ENCODE data around the gene SLC13A2. TPM values are rescaled to one million over a fixed set of nuclear protein-coding genes. Genes with fewer than 3 reads are reported as not detected.

The SLC13A2 gene
- total RNA-seq, 1 experiment from 2014 or later = not detected

GRCh38 chr17:28537219-28537610, 63.8 kb downstream of the SLC13A2 start:
- intact Hi-C loops (cut with micrococcal nuclease) = no loop called here
- Histone ChIP-seq H4K20me1 (ENCODE audit: insufficient read depth) (no peaks in the 10 kb centered on the region), H3K4me2 (ENCODE audit: low read length) (no peak overlapping the region), H3K36me3 (ENCODE audit: control insufficient read depth in 1 of 2, insufficient read depth in 2 of 2, low read length in 2 of 2) (no peaks in the 10 kb centered on the region), H2AFZ (ENCODE audit: low read depth, low read length, poor library complexity, severe bottlenecking) (no peak overlapping the region), H3K4me1 (ENCODE audit: control insufficient read depth in 1 of 2, insufficient read depth in 2 of 2, low read length in 2 of 2) (no peaks in the 10 kb centered on the region; a peak in 1 of 4 replicates), H3K9ac (ENCODE audit: low read length) (no peak overlapping the region), H3K79me2 (ENCODE audit: insufficient read depth, low read length) (no peaks in the 10 kb centered on the region), H3K27ac (ENCODE audit: low read depth, low read length) (no peak overlapping the region), H3K4me3 (replicated peaks in 1 of 2; ENCODE audit: low read depth in 1 of 2, low read length in 2 of 2) (no peak overlapping the region), H3K9me3 (ENCODE audit: control insufficient read depth in 1 of 2, insufficient read depth in 1 of 2, low read depth in 1 of 2, low read length in 2 of 2) (no peaks in the 10 kb centered on the region), H3K27me3 (ENCODE audit: insufficient read depth, low read length) (no peaks in the 10 kb centered on the region), H3K9me2 (ENCODE audit: insufficient read depth) (no peaks in the 10 kb centered on the region)
- ATAC-seq = no peak
- TF ChIP-seq TCF7L2 (IDR thresholded peaks at IDR 0.05; ENCODE audit: borderline replicate concordance, extremely low read depth, insufficient read depth, insufficient read length) = no peak
- TF ChIP-seq YY1 (IDR thresholded peaks at IDR 0.05; ENCODE audit: extremely low read depth, insufficient replicate concordance, low read depth, low read length) = no peak
- no peak for TF ChIP-seq ZNF274 (IDR thresholded peaks at IDR 0.05; ENCODE audit: low read depth, low read length)
- no peak for TF ChIP-seq POLR2AphosphoS5 (IDR thresholded peaks at IDR 0.05; ENCODE audit: low read depth, low read length)
- no peak for TF ChIP-seq REST (IDR thresholded peaks at IDR 0.05; ENCODE audit: low read depth)
- no peak for TF ChIP-seq MAX (IDR thresholded peaks at IDR 0.05)
- no peak for TF ChIP-seq CTCF (IDR thresholded peaks at IDR 0.05 in 2 of 3, conservative IDR thresholded peaks at IDR 0.05 in 1 of 3; ENCODE audit: borderline replicate concordance in 1 of 3, insufficient read depth in 1 of 3, low read depth in 2 of 3, low read length in 2 of 3)
- no peak for TF ChIP-seq FOSL1 (IDR thresholded peaks at IDR 0.05; ENCODE audit: low read depth)
- no peak for TF ChIP-seq CEBPB (IDR thresholded peaks at IDR 0.05; ENCODE audit: low read depth)
- TF ChIP-seq SP1 (IDR thresholded peaks at IDR 0.05; ENCODE audit: low read depth) = no peak
- TF ChIP-seq CBX3 (IDR thresholded peaks at IDR 0.05; ENCODE audit: low read depth) = no peak
- TF ChIP-seq SIN3A (IDR thresholded peaks at IDR 0.05; ENCODE audit: low read depth) = no peak
- no peak for TF ChIP-seq POLR2A (IDR thresholded peaks at IDR 0.05; ENCODE audit: borderline replicate concordance, extremely low read depth, insufficient read depth, insufficient read length)
- no peak for TF ChIP-seq JUND (IDR thresholded peaks at IDR 0.05)
- TF ChIP-seq ELF1 (IDR thresholded peaks at IDR 0.05; ENCODE audit: borderline replicate concordance, low read depth) = no peak
- no peak for TF ChIP-seq ZBTB33 (IDR thresholded peaks at IDR 0.05; ENCODE audit: extremely low read depth, insufficient replicate concordance, low read length)
- BruUV-seq (replicated peaks) = no TSS peak
- DNase-seq (ENCODE audit: low read depth, low spot score) = no peak
- CTCF ChIA-PET = interaction anchor here (1.8 kb wide), 1 partner anchor 42 kb away, joined by 4 read pairs; no protein-coding TSS in a partner anchor
- RAD21 ChIA-PET (ENCODE audit: low non-redundant PET in 1 of 2, low total read pairs in 2 of 2, uncharacterized antibody in 2 of 2, unreplicated experiment in 2 of 2) = no interaction called here
- POLR2A ChIA-PET = no interaction called here

All from HCT116 (cell line).